ENCODE results near the gene SPATA32. TPM values are rescaled to one million over a fixed set of nuclear protein-coding genes. Genes with fewer than 3 reads are reported as not detected.

SPATA32 gene
- total RNA-seq, 1 experiment from 2014 or later = not detected

- BruUV-seq (replicated peaks) = no TSS peak
- no peaks in the 10 kb centered on the region for H3K27me3 Mint-ChIP-seq (ENCODE audit: insufficient read depth, unreplicated experiment)
- TF ChIP-seq, protein P1, sequence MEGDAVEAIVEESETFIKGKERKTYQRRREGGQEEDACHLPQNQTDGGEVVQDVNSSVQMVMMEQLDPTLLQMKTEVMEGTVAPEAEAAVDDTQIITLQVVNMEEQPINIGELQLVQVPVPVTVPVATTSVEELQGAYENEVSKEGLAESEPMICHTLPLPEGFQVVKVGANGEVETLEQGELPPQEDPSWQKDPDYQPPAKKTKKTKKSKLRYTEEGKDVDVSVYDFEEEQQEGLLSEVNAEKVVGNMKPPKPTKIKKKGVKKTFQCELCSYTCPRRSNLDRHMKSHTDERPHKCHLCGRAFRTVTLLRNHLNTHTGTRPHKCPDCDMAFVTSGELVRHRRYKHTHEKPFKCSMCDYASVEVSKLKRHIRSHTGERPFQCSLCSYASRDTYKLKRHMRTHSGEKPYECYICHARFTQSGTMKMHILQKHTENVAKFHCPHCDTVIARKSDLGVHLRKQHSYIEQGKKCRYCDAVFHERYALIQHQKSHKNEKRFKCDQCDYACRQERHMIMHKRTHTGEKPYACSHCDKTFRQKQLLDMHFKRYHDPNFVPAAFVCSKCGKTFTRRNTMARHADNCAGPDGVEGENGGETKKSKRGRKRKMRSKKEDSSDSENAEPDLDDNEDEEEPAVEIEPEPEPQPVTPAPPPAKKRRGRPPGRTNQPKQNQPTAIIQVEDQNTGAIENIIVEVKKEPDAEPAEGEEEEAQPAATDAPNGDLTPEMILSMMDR (IDR thresholded peaks at IDR 0.05; ENCODE audit: unreplicated experiment) = no peak
- ChIA-PET POLR2A (interaction anchor here (0.5 to 12.9 kb wide), 9 partner anchors 9 to 1948 kb away, joined by 3 to 404 read pairs (median 4); partner anchors contain the start of gene MAP3K14), CTCF (interaction anchor here (5.4 kb wide), 1 partner anchor 33 kb away, joined by 17 read pairs; no protein-coding TSS in a partner anchor)
- intact Hi-C loops (cut with micrococcal nuclease) = no loop called here
- H3K9me3 Mint-ChIP-seq (ENCODE audit: unreplicated experiment) = no peaks in the 10 kb centered on the region
- H3K36me3 Mint-ChIP-seq (ENCODE audit: insufficient read depth, unreplicated experiment) = peaks cover 29% of the 10 kb centered on the region
- DNase-seq (ENCODE audit: unreplicated experiment) = no peak
- peaks cover 35% of the 10 kb centered on the region for H3K4me1 Mint-ChIP-seq (ENCODE audit: insufficient read depth, unreplicated experiment)
- peak overlapping the region; percentile 90 for H3K27ac Mint-ChIP-seq (ENCODE audit: low read depth, unreplicated experiment)
- no peak overlapping the region for H3K4me3 Mint-ChIP-seq (ENCODE audit: unreplicated experiment)
These were observed 47.5 kb upstream of the SPATA32 start for GRCh38 chr17:45309400-45309799.

DNA sequence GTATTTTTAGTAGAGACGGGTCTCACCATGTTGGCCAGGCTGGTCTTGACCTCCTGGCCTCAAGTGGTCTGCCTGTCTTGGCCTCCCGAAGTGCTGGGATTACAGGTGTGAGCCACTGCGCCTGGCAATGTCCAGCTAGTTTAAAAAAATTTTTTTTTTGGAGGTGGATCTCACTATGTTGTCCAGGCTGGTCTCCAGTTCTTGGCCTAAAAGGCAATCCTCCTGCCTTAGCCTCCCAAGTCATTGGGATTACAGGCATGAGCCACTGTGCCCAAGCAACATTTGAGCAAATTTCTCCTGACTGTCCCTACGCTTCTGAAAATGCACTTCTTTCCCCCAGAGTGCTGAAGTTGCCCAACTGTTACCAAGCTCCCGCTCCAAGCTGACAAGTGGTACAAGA is 46.9 kb upstream of the SPATA32 start:
- CTCF ChIA-PET = interaction anchor here (0.7 to 5.4 kb wide), 4 partner anchors 8 to 479 kb away, joined by 3 to 17 read pairs (median 10); partner anchors contain the start of gene MAP3K14
- intact Hi-C loops (cut with micrococcal nuclease) = no loop called here
- H3K36me3 Mint-ChIP-seq (ENCODE audit: insufficient read depth, unreplicated experiment) = peaks cover 29% of the 10 kb centered on the region

DNA sequence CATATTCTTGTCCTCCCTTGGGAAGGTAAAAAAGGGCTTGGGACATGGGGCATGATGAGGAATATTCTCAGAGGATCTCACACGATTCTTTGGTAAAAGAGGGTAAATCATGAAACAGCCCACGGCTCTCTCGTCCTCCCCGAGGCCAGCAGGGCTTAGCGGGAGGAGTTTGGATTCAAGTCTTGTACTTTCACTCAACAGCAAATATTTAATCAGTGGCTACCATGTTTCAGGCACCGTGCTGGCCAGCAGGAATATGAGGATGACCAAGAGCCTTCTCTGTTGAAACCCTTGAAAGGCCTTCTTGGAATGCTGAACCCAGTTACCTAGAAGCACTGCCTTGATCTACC is 46.1 kb upstream of the SPATA32 start:
- Mint-ChIP-seq H3K4me1 (ENCODE audit: insufficient read depth, unreplicated experiment) (peaks cover 26% of the 10 kb centered on the region), H3K27me3 (ENCODE audit: insufficient read depth, unreplicated experiment) (no peaks in the 10 kb centered on the region), H3K4me3 (ENCODE audit: unreplicated experiment) (peak overlapping the region; percentile 32), H3K9me3 (ENCODE audit: unreplicated experiment) (no peaks in the 10 kb centered on the region), H3K27ac (ENCODE audit: low read depth, unreplicated experiment) (peak overlapping the region; percentile 90), H3K36me3 (ENCODE audit: insufficient read depth, unreplicated experiment) (peaks cover 31% of the 10 kb centered on the region)
- POLR2A ChIA-PET = interaction anchor here (1.2 to 7.6 kb wide), 6 partner anchors 9 to 158 kb away, joined by 3 to 88 read pairs (median 15); partner anchors contain the start of gene MAP3K14
- no TSS peak for BruUV-seq (replicated peaks)
- no peak for DNase-seq (ENCODE audit: unreplicated experiment)
- TF ChIP-seq, protein P1 (IDR thresholded peaks at IDR 0.05; ENCODE audit: unreplicated experiment) = no peak
- intact Hi-C loops (cut with micrococcal nuclease) = no loop called here
- CTCF ChIA-PET = interaction anchor here (0.7 to 5.4 kb wide), 4 partner anchors 9 to 480 kb away, joined by 3 to 17 read pairs (median 10); partner anchors contain the start of gene MAP3K14

More for the DNA sequence above, 46.9 kb upstream of the SPATA32 start:
- Mint-ChIP-seq H3K27me3 (ENCODE audit: insufficient read depth, unreplicated experiment) (no peaks in the 10 kb centered on the region), H3K9me3 (ENCODE audit: unreplicated experiment) (no peaks in the 10 kb centered on the region), H3K4me3 (ENCODE audit: unreplicated experiment) (no peak overlapping the region), H3K27ac (ENCODE audit: low read depth, unreplicated experiment) (peak overlapping the region; percentile 90), H3K4me1 (ENCODE audit: insufficient read depth, unreplicated experiment) (peaks cover 31% of the 10 kb centered on the region)
- POLR2A ChIA-PET = interaction anchor here (1.3 to 12.9 kb wide), 4 partner anchors 9 to 75 kb away, joined by 4 to 404 read pairs (median 68); partner anchors contain the start of gene MAP3K14
- BruUV-seq (replicated peaks) = no TSS peak
- TF ChIP-seq, protein P1 (IDR thresholded peaks at IDR 0.05; ENCODE audit: unreplicated experiment) = no peak
- no peak for DNase-seq (ENCODE audit: unreplicated experiment)

DNA sequence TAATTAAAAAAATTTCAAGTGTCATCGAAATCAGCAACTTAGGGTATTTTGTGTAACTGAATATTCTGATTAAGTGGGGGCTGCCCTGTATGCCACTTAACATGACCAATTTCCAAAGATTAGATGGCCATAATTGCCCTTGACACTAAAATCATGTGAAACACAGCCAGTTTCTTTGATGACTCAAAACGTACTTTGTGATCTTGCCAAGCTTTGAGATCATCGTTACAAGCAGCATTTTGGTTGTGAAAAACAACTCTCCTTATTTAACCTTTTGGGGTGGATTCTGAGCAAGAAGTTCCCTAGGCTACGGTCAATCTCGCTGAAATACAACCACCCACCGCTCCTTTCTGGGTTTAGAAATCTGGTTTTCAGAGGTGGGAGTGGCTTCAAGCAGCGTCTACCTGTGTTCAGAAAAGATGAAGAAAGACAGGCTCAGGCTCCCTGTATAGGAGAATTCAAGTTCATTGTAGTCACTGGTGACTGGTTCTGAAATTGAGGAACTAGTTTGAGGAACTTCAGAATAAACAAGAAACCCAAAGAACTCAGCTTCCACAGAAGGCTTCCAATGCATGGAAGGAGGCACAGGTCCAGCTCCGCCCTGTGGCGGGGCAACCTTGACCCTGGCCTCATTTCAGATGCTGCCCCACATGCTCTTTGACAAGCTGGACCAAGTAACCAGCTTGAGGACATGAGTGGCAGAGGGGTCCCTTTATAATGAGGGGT is 45.6 kb upstream of the SPATA32 start:
- no peaks in the 10 kb centered on the region for H3K27me3 Mint-ChIP-seq (ENCODE audit: insufficient read depth, unreplicated experiment)
- peak; percentile 88 for DNase-seq (ENCODE audit: unreplicated experiment)
- ChIA-PET CTCF (interaction anchor here (0.8 to 5.4 kb wide), 3 partner anchors 15 to 78 kb away, joined by 6 to 17 read pairs (median 13); no protein-coding TSS in a partner anchor), POLR2A (interaction anchor here (0.6 to 7.6 kb wide), 7 partner anchors 9 to 158 kb away, joined by 3 to 88 read pairs (median 5); partner anchors contain the start of gene MAP3K14)
- TF ChIP-seq, protein P1 (IDR thresholded peaks at IDR 0.05; ENCODE audit: unreplicated experiment) = no peak
- H3K27ac Mint-ChIP-seq (ENCODE audit: low read depth, unreplicated experiment) = peak overlapping the region; percentile 90
- intact Hi-C loops (cut with micrococcal nuclease) = no loop called here
- no peaks in the 10 kb centered on the region for H3K9me3 Mint-ChIP-seq (ENCODE audit: unreplicated experiment)
- no TSS peak for BruUV-seq (replicated peaks)
- H3K4me3 Mint-ChIP-seq (ENCODE audit: unreplicated experiment) = peak overlapping the region; percentile 32
- peaks cover 35% of the 10 kb centered on the region for H3K36me3 Mint-ChIP-seq (ENCODE audit: insufficient read depth, unreplicated experiment)
- H3K4me1 Mint-ChIP-seq (ENCODE audit: insufficient read depth, unreplicated experiment) = peaks cover 21% of the 10 kb centered on the region

Data from MCF 10A (cell line).